ENCODE results near the gene GRID1.

The GRID1 gene

GRCh38 chr10:86300399-86300925, 66.1 kb downstream of the GRID1 start:
- Mint-ChIP-seq H3K36me3 (ENCODE audit: low read depth) (no peaks in the 10 kb centered on the region), H3K9me3 (no peaks in the 10 kb centered on the region), H3K4me1 (ENCODE audit: low read depth) (no peaks in the 10 kb centered on the region), H3K27ac (no peak overlapping the region), H3K4me3 (no peak overlapping the region), H3K27me3 (ENCODE audit: low read depth) (no peaks in the 10 kb centered on the region)

- Mint-ChIP-seq H3K27ac (no peak overlapping the region), H3K4me3 (no peak overlapping the region), H3K27me3 (ENCODE audit: low read depth) (no peaks in the 10 kb centered on the region), H3K9me3 (no peaks in the 10 kb centered on the region), H3K4me1 (ENCODE audit: low read depth) (no peaks in the 10 kb centered on the region), H3K36me3 (ENCODE audit: low read depth) (no peaks in the 10 kb centered on the region)
Measured at GRCh38 chr10:86299562-86299961, 67.0 kb downstream of the GRID1 start.

GRCh38 chr10:86298501-86299001, 68.0 kb downstream of the GRID1 start:
- H3K9me3 Mint-ChIP-seq, result no peaks in the 10 kb centered on the region
- no peaks in the 10 kb centered on the region for H3K4me1 Mint-ChIP-seq (ENCODE audit: low read depth)
- H3K4me3 Mint-ChIP-seq, result no peak overlapping the region
- no peaks in the 10 kb centered on the region for H3K27me3 Mint-ChIP-seq (ENCODE audit: low read depth)
- H3K36me3 Mint-ChIP-seq (ENCODE audit: low read depth), result no peaks in the 10 kb centered on the region
- H3K27ac Mint-ChIP-seq, result no peak overlapping the region

GRCh38 chr10:86295791-86296190, 70.8 kb downstream of the GRID1 start:
- no peak overlapping the region for H3K27ac Mint-ChIP-seq
- H3K4me3 Mint-ChIP-seq, result no peak overlapping the region
- H3K4me1 Mint-ChIP-seq (ENCODE audit: low read depth), result no peaks in the 10 kb centered on the region
- no peaks in the 10 kb centered on the region for H3K9me3 Mint-ChIP-seq
- no peaks in the 10 kb centered on the region for H3K36me3 Mint-ChIP-seq (ENCODE audit: low read depth)
- no peaks in the 10 kb centered on the region for H3K27me3 Mint-ChIP-seq (ENCODE audit: low read depth)

- no peak overlapping the region for H3K27ac Mint-ChIP-seq
- H3K36me3 Mint-ChIP-seq (ENCODE audit: low read depth), result no peaks in the 10 kb centered on the region
- no peaks in the 10 kb centered on the region for H3K9me3 Mint-ChIP-seq
- no peaks in the 10 kb centered on the region for H3K27me3 Mint-ChIP-seq (ENCODE audit: low read depth)
- H3K4me3 Mint-ChIP-seq, result no peak overlapping the region
- H3K4me1 Mint-ChIP-seq (ENCODE audit: low read depth), result no peaks in the 10 kb centered on the region
Measured at GRCh38 chr10:86295351-86295750, 71.2 kb downstream of the GRID1 start.

GRCh38 chr10:86294346-86295265, 72.0 kb downstream of the GRID1 start:
- Mint-ChIP-seq H3K4me3 (no peak overlapping the region), H3K9me3 (no peaks in the 10 kb centered on the region), H3K4me1 (ENCODE audit: low read depth) (no peaks in the 10 kb centered on the region), H3K27me3 (ENCODE audit: low read depth) (no peaks in the 10 kb centered on the region), H3K36me3 (ENCODE audit: low read depth) (no peaks in the 10 kb centered on the region), H3K27ac (no peak overlapping the region)

GRCh38 chr10:86293396-86293791, 73.2 kb downstream of the GRID1 start:
- Mint-ChIP-seq H3K27me3 (ENCODE audit: low read depth) (no peaks in the 10 kb centered on the region), H3K36me3 (ENCODE audit: low read depth) (no peaks in the 10 kb centered on the region), H3K4me1 (ENCODE audit: low read depth) (no peaks in the 10 kb centered on the region), H3K27ac (no peak overlapping the region), H3K9me3 (no peaks in the 10 kb centered on the region), H3K4me3 (no peak overlapping the region)

GRCh38 chr10:86292462-86293395, 73.9 kb downstream of the GRID1 start:
- no peaks in the 10 kb centered on the region for H3K9me3 Mint-ChIP-seq
- no peaks in the 10 kb centered on the region for H3K27me3 Mint-ChIP-seq (ENCODE audit: low read depth)
- no peaks in the 10 kb centered on the region for H3K4me1 Mint-ChIP-seq (ENCODE audit: low read depth)

GRCh38 chr10:86291616-86292340, 74.8 kb downstream of the GRID1 start:
- Mint-ChIP-seq H3K27me3 (ENCODE audit: low read depth) (no peaks in the 10 kb centered on the region), H3K4me3 (no peak overlapping the region), H3K27ac (no peak overlapping the region), H3K9me3 (no peaks in the 10 kb centered on the region), H3K4me1 (ENCODE audit: low read depth) (no peaks in the 10 kb centered on the region), H3K36me3 (ENCODE audit: low read depth) (no peaks in the 10 kb centered on the region)

More at GRCh38 chr10:86292462-86293395, 73.9 kb downstream of the GRID1 start:
- Mint-ChIP-seq H3K27ac (no peak overlapping the region), H3K36me3 (ENCODE audit: low read depth) (no peaks in the 10 kb centered on the region), H3K4me3 (no peak overlapping the region)

GRCh38 chr10:86290933-86291615, 75.5 kb downstream of the GRID1 start:
- Mint-ChIP-seq H3K4me1 (ENCODE audit: low read depth) (no peaks in the 10 kb centered on the region), H3K27ac (no peak overlapping the region), H3K4me3 (no peak overlapping the region), H3K27me3 (ENCODE audit: low read depth) (no peaks in the 10 kb centered on the region), H3K9me3 (no peaks in the 10 kb centered on the region), H3K36me3 (ENCODE audit: low read depth) (no peaks in the 10 kb centered on the region)

- no peaks in the 10 kb centered on the region for H3K4me1 Mint-ChIP-seq (ENCODE audit: low read depth)
- H3K36me3 Mint-ChIP-seq (ENCODE audit: low read depth), result no peaks in the 10 kb centered on the region
- H3K27ac Mint-ChIP-seq, result no peak overlapping the region
- no peaks in the 10 kb centered on the region for H3K9me3 Mint-ChIP-seq
- H3K27me3 Mint-ChIP-seq (ENCODE audit: low read depth), result no peaks in the 10 kb centered on the region
- H3K4me3 Mint-ChIP-seq, result no peak overlapping the region
Measured at GRCh38 chr10:86289577-86289868, 77.1 kb downstream of the GRID1 start.

- Mint-ChIP-seq H3K36me3 (ENCODE audit: low read depth) (no peaks in the 10 kb centered on the region), H3K27ac (no peak overlapping the region), H3K4me3 (no peak overlapping the region), H3K27me3 (ENCODE audit: low read depth) (no peaks in the 10 kb centered on the region), H3K9me3 (no peaks in the 10 kb centered on the region), H3K4me1 (ENCODE audit: low read depth) (no peaks in the 10 kb centered on the region)
Measured at GRCh38 chr10:86288695-86289576, 77.7 kb downstream of the GRID1 start.

- no peaks in the 10 kb centered on the region for H3K9me3 Mint-ChIP-seq
- no peak overlapping the region for H3K27ac Mint-ChIP-seq
- no peaks in the 10 kb centered on the region for H3K27me3 Mint-ChIP-seq (ENCODE audit: low read depth)
- no peaks in the 10 kb centered on the region for H3K36me3 Mint-ChIP-seq (ENCODE audit: low read depth)
- no peaks in the 10 kb centered on the region for H3K4me1 Mint-ChIP-seq (ENCODE audit: low read depth)
- no peak overlapping the region for H3K4me3 Mint-ChIP-seq
Measured at GRCh38 chr10:86287966-86288579, 78.5 kb downstream of the GRID1 start.
